Lung (tissue), 12 donors: ENCODE results near the gene DCLK1. TPM values are rescaled to one million over a fixed set of nuclear protein-coding genes. Genes with fewer than 3 reads are reported as not detected.
A peak's percentile ranks its signal among the peaks of the same experiment; 100 is the strongest.

Experiments
- ATAC-seq: fragments of 200-7000 bp; cut with Tn5 transposase; one replicate; pipeline ENCODE4 v1.9.1; 2020; ENCODE audit warnings: moderate number of reproducible peaks; ENCODE audit not compliant: insufficient read depth, low FRiP score
- DNase-seq, 3 donors: peaks; one replicate each; pipeline ENCODE4 v3.0.0-alpha.2; 2013 to 2017
- H3K27ac ChIP-seq, 2 donors: one replicate each; pipeline ENCODE4 v1.5.1; 2013; ENCODE audit warnings: mild to moderate bottlenecking in 2 of 2, moderate library complexity in 2 of 2, control low read depth in 1 of 2, inconsistent platforms in 1 of 2, low read depth in 1 of 2, low read length in 1 of 2
- H3K27me3 ChIP-seq, 3 donors: one replicate each; pipeline ENCODE4 v1.5.1; 2013; ENCODE audit warnings: low read length in 2 of 3; ENCODE audit not compliant: control insufficient read depth in 3 of 3, insufficient read depth in 3 of 3
- H3K36me3 ChIP-seq, 4 donors: one replicate each; pipeline ENCODE4 v1.5.1; 2013; ENCODE audit warnings: low read length in 4 of 4, mild to moderate bottlenecking in 1 of 4, moderate library complexity in 1 of 4; ENCODE audit not compliant: control insufficient read depth in 4 of 4, insufficient read depth in 4 of 4
- H3K4me1 ChIP-seq, 5 donors: one replicate each; pipeline ENCODE4 v1.5.1; 2013; ENCODE audit warnings: low read length in 5 of 5, mild to moderate bottlenecking in 2 of 5, moderate library complexity in 1 of 5; ENCODE audit not compliant: control insufficient read depth in 5 of 5, insufficient read depth in 5 of 5
- H3K4me3 ChIP-seq: one replicate; pipeline ENCODE4 v1.5.1; 2013; ENCODE audit warnings: mild to moderate bottlenecking, control low read depth, moderate library complexity
- H3K9ac ChIP-seq, 2 donors: one replicate each; pipeline ENCODE4 v1.5.1; 2013; ENCODE audit warnings: low read length in 2 of 2, control low read depth in 1 of 2; ENCODE audit not compliant: insufficient read depth in 1 of 2
- H3K9me3 ChIP-seq, 4 donors: one replicate each; pipeline ENCODE4 v1.5.1; 2013; ENCODE audit warnings: low read length in 3 of 4, mild to moderate bottlenecking in 1 of 4, moderate library complexity in 1 of 4; ENCODE audit not compliant: control insufficient read depth in 4 of 4, insufficient read depth in 3 of 4
- WGBS, 2 donors: extraction: QIAGEN DNeasy Blood & Tissue Kit; methylation state at CpG; one replicate each; pipeline ENCODE4 v1.1.7; 2013; 5-methylcytosine and 5-hydroxymethylcytosine counted together
- polyA plus RNA-seq, 2 donors: library from polyadenylated mRNA; stranded (reverse); fragments of 200-250 nt; gene quantifications; one replicate each; pipeline ENCODE4 v1.2.1, GENCODE V29; 2013
- total RNA-seq, 2 donors: library from RNA; depleted of rRNA in 1 of 2; stranded (reverse); fragments of >200 nt in 1 of 2; gene quantifications; one replicate each; pipeline ENCODE4 v1.2.1, GENCODE V29; 2014 to 2021
- TF ChIP-seq, protein P1 (sequence below): IDR thresholded peaks from 2 replicates; pipeline ENCODE4 v1.5.1; 2012; ENCODE audit warnings: mild to moderate bottlenecking; ENCODE audit errors: control extremely low read depth, extremely low read depth
- donor health status: control.
- donor health status: control.
- donor health status: Bipolar disorder and iron deficiency.
- donor health status: healthy.
- donor health status: DM: yes; HTN: yes; CAD: no.

DCLK1 gene
- total and polyA plus RNA-seq, 4 donors = 1.2 to 23.5 (median 7.0) TPM

DNA sequence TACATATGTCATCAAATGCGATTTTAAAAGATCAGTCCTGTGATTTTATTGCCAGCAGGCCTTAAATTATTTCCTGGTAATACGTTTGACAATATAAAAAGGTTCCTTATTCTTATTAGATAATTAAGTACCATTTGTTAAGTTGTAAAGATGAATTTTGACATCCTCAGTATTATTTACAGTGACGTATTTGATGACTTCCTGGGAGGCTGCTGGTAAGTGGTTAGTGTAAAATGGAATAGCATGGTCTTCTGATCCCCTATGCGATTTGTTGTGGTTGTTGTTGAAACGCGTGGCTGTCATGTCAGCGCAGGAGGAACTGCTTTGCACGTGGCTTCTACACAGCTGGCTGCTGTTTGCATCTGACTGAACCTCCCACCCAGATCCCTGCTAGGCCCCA is 99.7 kb downstream of the DCLK1 start:
- 71 to 75% methylated on average over 8 of the region's 8 CpGs for WGBS, 2 donors
- Histone ChIP-seq H3K4me3 (no peak overlapping the region), H3K4me1 (peaks cover 0 to 4% (median 0%) of the 10 kb centered on the region in 5 donors), H3K9ac (no peak overlapping the region), H3K36me3 (no peaks in the 10 kb centered on the region), H3K9me3 (peaks cover 0 to 2% (median 0%) of the 10 kb centered on the region in 4 donors), H3K27me3 (no peaks in the 10 kb centered on the region), H3K27ac (no peak overlapping the region)
- TF ChIP-seq, protein P1, sequence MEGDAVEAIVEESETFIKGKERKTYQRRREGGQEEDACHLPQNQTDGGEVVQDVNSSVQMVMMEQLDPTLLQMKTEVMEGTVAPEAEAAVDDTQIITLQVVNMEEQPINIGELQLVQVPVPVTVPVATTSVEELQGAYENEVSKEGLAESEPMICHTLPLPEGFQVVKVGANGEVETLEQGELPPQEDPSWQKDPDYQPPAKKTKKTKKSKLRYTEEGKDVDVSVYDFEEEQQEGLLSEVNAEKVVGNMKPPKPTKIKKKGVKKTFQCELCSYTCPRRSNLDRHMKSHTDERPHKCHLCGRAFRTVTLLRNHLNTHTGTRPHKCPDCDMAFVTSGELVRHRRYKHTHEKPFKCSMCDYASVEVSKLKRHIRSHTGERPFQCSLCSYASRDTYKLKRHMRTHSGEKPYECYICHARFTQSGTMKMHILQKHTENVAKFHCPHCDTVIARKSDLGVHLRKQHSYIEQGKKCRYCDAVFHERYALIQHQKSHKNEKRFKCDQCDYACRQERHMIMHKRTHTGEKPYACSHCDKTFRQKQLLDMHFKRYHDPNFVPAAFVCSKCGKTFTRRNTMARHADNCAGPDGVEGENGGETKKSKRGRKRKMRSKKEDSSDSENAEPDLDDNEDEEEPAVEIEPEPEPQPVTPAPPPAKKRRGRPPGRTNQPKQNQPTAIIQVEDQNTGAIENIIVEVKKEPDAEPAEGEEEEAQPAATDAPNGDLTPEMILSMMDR = no peak
- ATAC-seq (no peak), DNase-seq (no peak)

DNA sequence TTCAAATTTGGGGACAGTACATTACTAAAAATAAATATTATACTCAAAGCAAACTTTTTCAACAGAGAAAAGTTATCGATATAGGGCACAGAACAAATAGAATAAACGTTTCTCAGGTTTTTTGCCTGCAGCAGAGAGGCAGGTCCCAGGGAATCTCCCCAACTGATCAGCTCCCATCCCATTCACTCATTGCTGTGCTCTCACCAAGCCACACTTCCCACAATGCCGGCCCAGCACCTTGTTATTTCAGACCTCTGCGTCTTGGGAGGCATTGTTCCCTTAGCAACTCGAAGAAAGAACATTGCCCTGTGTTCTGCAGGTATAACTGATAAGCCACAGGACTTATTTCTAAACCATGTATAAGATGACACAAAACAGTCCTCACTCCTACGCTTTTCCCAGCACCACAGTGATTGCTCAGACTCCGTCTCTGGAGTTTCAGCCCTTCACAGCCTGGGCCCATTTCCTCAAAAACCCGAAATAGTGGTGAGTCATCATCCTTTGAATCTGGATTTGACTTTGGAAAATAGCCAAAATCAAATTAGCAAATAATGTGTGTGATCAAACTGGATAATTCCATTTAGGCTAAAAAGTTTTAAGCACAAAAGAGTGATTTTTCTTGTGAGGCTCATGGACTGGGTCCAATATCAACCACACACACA is 100.4 kb downstream of the DCLK1 start:
- TF ChIP-seq, protein P1 = no peak
- ATAC-seq = peak; percentile 29
- 78 to 80% methylated on average over 8 of the region's 8 CpGs for WGBS, 2 donors
- no peaks in the 10 kb centered on the region for H3K36me3 ChIP-seq
- no peak overlapping the region for H3K9ac ChIP-seq
- no peak overlapping the region for H3K4me3 ChIP-seq
- peaks cover 0 to 2% (median 0%) of the 10 kb centered on the region in 4 donors for H3K9me3 ChIP-seq
- H3K4me1 ChIP-seq = peaks cover 0 to 4% (median 0%) of the 10 kb centered on the region in 5 donors
- no peaks in the 10 kb centered on the region for H3K27me3 ChIP-seq
- peak in 2 of 3 donors; percentile 6 to 28 for DNase-seq
- H3K27ac ChIP-seq = no peak overlapping the region

- H3K27ac ChIP-seq = no peak overlapping the region
- TF ChIP-seq, protein P1 = no peak
- no peak overlapping the region for H3K4me3 ChIP-seq
- ATAC-seq = no peak
- H3K9me3 ChIP-seq = peaks cover 0 to 2% (median 0%) of the 10 kb centered on the region in 4 donors
- H3K4me1 ChIP-seq = peaks cover 0 to 4% (median 0%) of the 10 kb centered on the region in 5 donors
- no peak overlapping the region for H3K9ac ChIP-seq
- no peaks in the 10 kb centered on the region for H3K36me3 ChIP-seq
- no peak for DNase-seq
- WGBS, 2 donors = 86 to 93% methylated on average over 6 of the region's 6 CpGs
- no peaks in the 10 kb centered on the region for H3K27me3 ChIP-seq
Observed at GRCh38 chr13:36029166-36029565, 102.0 kb downstream of the DCLK1 start.
